COR-L47 (cell line): ENCODE data around the gene POLR2L.

Experiments used
- DNase-seq: peaks from one replicate; lab custom pipeline; 2025; lab: John Stamatoyannopoulos, UW

The POLR2L gene

GRCh38 chr11:842370-843002 lies at the start of gene POLR2L, which contains the start of gene TSPAN4:
TSS of gene POLR2L (minus strand) at chr11:842529. CDS start at chr11:842508, 21 bp downstream.
TSS of gene TSPAN4 (plus strand) at chr11:842852. CDS start at chr11:850305, 7,453 bp downstream.
- DNase-seq = peak; percentile 92

GRCh38 chr11:890794-891540 lies 48.6 kb upstream of the POLR2L start:
- DNase-seq = peak; percentile 88

- DNase-seq = no peak
These were observed 47.6 kb upstream of the POLR2L start for GRCh38 chr11:889687-890475.

GRCh38 chr11:889257-889656 lies 46.9 kb upstream of the POLR2L start:
- no peak for DNase-seq

GRCh38 chr11:888310-889212 lies 46.2 kb upstream of the POLR2L start:
- DNase-seq = no peak

GRCh38 chr11:887589-887988 lies 45.3 kb upstream of the POLR2L start:
- no peak for DNase-seq

GRCh38 chr11:886568-886967 lies 44.2 kb upstream of the POLR2L start:
- no peak for DNase-seq

GRCh38 chr11:884578-885070 lies 42.3 kb upstream of the POLR2L start:
- DNase-seq = no peak

- DNase-seq = no peak
These were observed 41.2 kb upstream of the POLR2L start for GRCh38 chr11:883527-883926.

GRCh38 chr11:882596-882995 lies 40.3 kb upstream of the POLR2L start:
- DNase-seq = no peak

GRCh38 chr11:880447-880846 lies 38.1 kb upstream of the POLR2L start:
- DNase-seq = no peak

- DNase-seq = no peak
These were observed 35.2 kb upstream of the POLR2L start for GRCh38 chr11:877565-877964.

GRCh38 chr11:876545-876944 lies 34.2 kb upstream of the POLR2L start:
- peak; percentile 69 for DNase-seq

- no peak for DNase-seq
These were observed 33.5 kb upstream of the POLR2L start for GRCh38 chr11:875769-876301.

- DNase-seq = no peak
These were observed 32.9 kb upstream of the POLR2L start for GRCh38 chr11:875203-875602.

GRCh38 chr11:873706-874105 lies 31.4 kb upstream of the POLR2L start:
- no peak for DNase-seq

GRCh38 chr11:872799-873198 lies 30.5 kb upstream of the POLR2L start:
- no peak for DNase-seq

- DNase-seq = no peak
These were observed 29.1 kb upstream of the POLR2L start for GRCh38 chr11:871472-871871.

GRCh38 chr11:870418-870817 lies 28.1 kb upstream of the POLR2L start:
- DNase-seq = no peak

- no peak for DNase-seq
These were observed 27.7 kb upstream of the POLR2L start for GRCh38 chr11:870127-870413.

GRCh38 chr11:869399-870126 lies 27.2 kb upstream of the POLR2L start:
- DNase-seq = no peak
